ENCODE results near the gene CKAP2L. TPM values are rescaled to one million over a fixed set of nuclear protein-coding genes. Genes with fewer than 3 reads are reported as not detected.

CKAP2L gene
- total and polyA plus RNA-seq, 11 donors, result 0.06 to 4.5 (median 0.29) TPM; not detected in 4

GRCh38 chr2:112787729-112788393, 23.5 kb upstream of the CKAP2L start:
- Histone ChIP-seq H3K9me3 (no peaks in the 10 kb centered on the region), H3K27ac (no peak overlapping the region), H3K4me3 (no peak overlapping the region), H3K27me3 (peaks cover 0 to 7% (median 0%) of the 10 kb centered on the region in 9 donors), H3K36me3 (no peaks in the 10 kb centered on the region), H3K4me1 (peaks cover 0 to 35% (median 0%) of the 10 kb centered on the region in 12 donors)
- 79 to 85% (median 82%) methylated on average over 4 of the region's 4 CpGs for WGBS, 4 donors
- no peak for DNase-seq
- TF ChIP-seq CTCF (IDR thresholded peaks at IDR 0.05) (no peak), POLR2A (IDR thresholded peaks at IDR 0.05) (no peak)
- ATAC-seq, result no peak
- intact Hi-C loops (cut with DNase I), result no loop called here

GRCh38 chr2:112787294-112787693, 22.9 kb upstream of the CKAP2L start:
- peaks cover 0 to 7% (median 0%) of the 10 kb centered on the region in 9 donors for H3K27me3 ChIP-seq
- H3K9me3 ChIP-seq, result no peaks in the 10 kb centered on the region
- no peak for DNase-seq
- intact Hi-C loops (cut with DNase I), result no loop called here
- H3K4me3 ChIP-seq, result no peak overlapping the region
- ATAC-seq, result no peak
- H3K27ac ChIP-seq, result no peak overlapping the region
- WGBS, 4 donors, result 69 to 76% (median 72%) methylated on average over 3 of the region's 3 CpGs
- peaks cover 0 to 35% (median 0%) of the 10 kb centered on the region in 12 donors for H3K4me1 ChIP-seq
- no peak for TF ChIP-seq CTCF (IDR thresholded peaks at IDR 0.05)
- no peak for TF ChIP-seq POLR2A (IDR thresholded peaks at IDR 0.05)
- H3K36me3 ChIP-seq, result no peaks in the 10 kb centered on the region

GRCh38 chr2:112784199-112785189, 20.1 kb upstream of the CKAP2L start, which contains the start of gene IL1A:
Gene IL1A (minus strand): TSS chr2:112784493. CDS start chr2:112783770, 723 bp downstream.
- 56 to 70% (median 66%) methylated on average over 13 of the region's 13 CpGs for WGBS, 4 donors
- TF ChIP-seq POLR2A (IDR thresholded peaks at IDR 0.05) (no peak), CTCF (IDR thresholded peaks at IDR 0.05) (no peak)
- Histone ChIP-seq H3K4me1 (peaks cover 0 to 35% (median 0%) of the 10 kb centered on the region in 12 donors), H3K27me3 (peaks cover 0 to 7% (median 0%) of the 10 kb centered on the region in 9 donors), H3K4me3 (no peak within 1 kb of the TSS), H3K27ac (no peak within 1 kb of the TSS), H3K9me3 (no peaks in the 10 kb centered on the region), H3K36me3 (no peaks in the 10 kb centered on the region)
- ATAC-seq (no peak), DNase-seq (no peak)
- intact Hi-C loops (cut with DNase I), result no loop called here

All from heart left ventricle (tissue), 16 donors.